HCT116 (cell line): Measurements from ENCODE around the gene BABAM2. TPM values are rescaled to one million over a fixed set of nuclear protein-coding genes. Genes with fewer than 3 reads are reported as not detected.

Experiments
- ATAC-seq: fragments of 200-7000 bp; cut with Tn5 transposase; 2 replicates; pipeline ENCODE4 v1.9.1; 2020; ENCODE audit warnings: mild to moderate bottlenecking, moderate library complexity
- BruUV-seq: library from RNA; stranded (reverse); fragments of 400-500 nt; replicated peaks from 2 replicates; lab custom pipeline; 2021; lab: Mats Ljungman, UMichigan
- CTCF ChIA-PET: fragments of 300-600 bp; sonication (Branson Sonifier 250); formaldehyde crosslinking; loops from one replicate; lab custom pipeline; 2021; ENCODE audit warnings: antibody characterized with exemption; lab: Charles Lee
- POLR2A ChIA-PET: fragments of 300-600, 350-600 bp; sonication (Branson Sonifier 250); formaldehyde crosslinking; loops from one replicate; lab custom pipeline; 2021; ENCODE audit warnings: antibody characterized with exemption; lab: Charles Lee
- RAD21 ChIA-PET, 2 experiments: fragments of 300-600 bp; sonication (Branson Sonifier 250); formaldehyde crosslinking; loops; one replicate each; lab custom pipeline; 2023; ENCODE audit warnings: low total read pairs in 2 of 2; ENCODE audit not compliant: uncharacterized antibody in 2 of 2, unreplicated experiment in 2 of 2, low non-redundant PET in 1 of 2; lab: Charles Lee
- DNase-seq: peaks from one replicate; pipeline ENCODE4 v3.0.0-alpha.2; 2010; ENCODE audit warnings: low read depth, low spot score
- H2AFZ ChIP-seq: fragments of 200-600 bp; shearing (Covaris generic), sonication (generic); 2 replicates; pipeline ENCODE4 v1.6.1; 2017; ENCODE audit warnings: low read depth, mixed run types, mixed read lengths, antibody characterized with exemption, low read length; ENCODE audit not compliant: poor library complexity, severe bottlenecking
- H3K27ac ChIP-seq: 2 replicates; pipeline ENCODE4 v1.5.1; 2012; ENCODE audit warnings: low read depth, low read length
- H3K27me3 ChIP-seq: fragments of 200-600 bp; sonication (generic); 2 replicates; pipeline ENCODE4 v1.6.1; 2016; ENCODE audit warnings: mixed run types, low read length, mixed read lengths; ENCODE audit not compliant: insufficient read depth
- H3K36me3 ChIP-seq, 2 experiments: fragments of 200-500 bp in 1 of 2; fragments of 200-600 bp in 1 of 2; sonication (Bioruptor generic) in 1 of 2; sonication (generic) in 1 of 2; 2 replicates each; pipeline versions ENCODE4 v1.5.1 to v1.6.1; 2014 to 2016; ENCODE audit warnings: low read length in 2 of 2, inconsistent platforms in 1 of 2, mixed read lengths in 1 of 2, mixed run types in 1 of 2; ENCODE audit not compliant: insufficient read depth in 2 of 2, control insufficient read depth in 1 of 2
- H3K4me1 ChIP-seq, 2 experiments: fragments of 200-600 bp in 1 of 2; sonication (generic) in 1 of 2; 2 replicates each; pipeline versions ENCODE4 v1.5.1 to v1.6.1; 2012 to 2017; ENCODE audit warnings: low read length in 2 of 2, inconsistent platforms in 1 of 2, mild to moderate bottlenecking in 1 of 2, mixed read lengths in 1 of 2, mixed run types in 1 of 2, moderate library complexity in 1 of 2; ENCODE audit not compliant: insufficient read depth in 2 of 2, control insufficient read depth in 1 of 2
- H3K4me2 ChIP-seq: fragments of 200-600 bp; sonication (generic); 2 replicates; pipeline ENCODE4 v1.6.1; 2017; ENCODE audit warnings: mixed run types, low read length, mixed read lengths
- H3K4me3 ChIP-seq, 2 experiments: fragments of 200-600 bp in 1 of 2; sonication (generic) in 1 of 2; replicated peaks in 1 of 2; 2 replicates each; pipeline ENCODE4 v1.5.1; 2011 to 2016; ENCODE audit warnings: low read length in 2 of 2, control low read depth in 1 of 2, low read depth in 1 of 2, mild to moderate bottlenecking in 1 of 2, mixed read lengths in 1 of 2, mixed run types in 1 of 2
- H3K79me2 ChIP-seq: fragments of 200-600 bp; sonication (generic); 2 replicates; pipeline ENCODE4 v1.6.1; 2017; ENCODE audit warnings: mild to moderate bottlenecking, mixed run types, low read length, moderate library complexity, mixed read lengths; ENCODE audit not compliant: insufficient read depth
- H3K9ac ChIP-seq: fragments of 200-600 bp; sonication (generic); 2 replicates; pipeline ENCODE4 v1.6.1; 2016; ENCODE audit warnings: low read length, mixed read lengths
- H3K9me2 ChIP-seq: fragments of 200-600 bp; sonication (generic), shearing (Covaris generic); 2 replicates; pipeline ENCODE4 v1.6.1; 2017; ENCODE audit warnings: mixed run types, mild to moderate bottlenecking, moderate library complexity; ENCODE audit not compliant: insufficient read depth
- H3K9me3 ChIP-seq, 2 experiments: fragments of 200-500 bp in 1 of 2; fragments of 200-600 bp in 1 of 2; sonication (Bioruptor generic) in 1 of 2; sonication (generic) in 1 of 2; 2 replicates each; pipeline ENCODE4 v1.6.1; 2014 to 2017; ENCODE audit warnings: low read length in 2 of 2, mixed read lengths in 2 of 2, inconsistent platforms in 1 of 2, low read depth in 1 of 2, mild to moderate bottlenecking in 1 of 2, mixed run types in 1 of 2, moderate library complexity in 1 of 2; ENCODE audit not compliant: control insufficient read depth in 1 of 2, insufficient read depth in 1 of 2
- H4K20me1 ChIP-seq: fragments of 200-600 bp; sonication (generic), shearing (Covaris generic); 2 replicates; pipeline ENCODE4 v1.6.1; 2017; ENCODE audit warnings: mixed run types, mild to moderate bottlenecking, moderate library complexity; ENCODE audit not compliant: insufficient read depth
- ATF3 ChIP-seq: IDR thresholded peaks from 2 replicates; pipeline ENCODE4 v1.6.1; 2012
- CBX3 ChIP-seq: IDR thresholded peaks from 2 replicates; pipeline ENCODE4 v1.6.1; 2012; ENCODE audit warnings: low read depth
- EGR1 ChIP-seq: IDR thresholded peaks from 2 replicates; pipeline ENCODE4 v1.6.1; 2012; ENCODE audit warnings: low read depth
- ELF1 ChIP-seq: IDR thresholded peaks from 2 replicates; pipeline ENCODE4 v1.6.1; 2012; ENCODE audit warnings: low read depth, borderline replicate concordance
- EZH2 ChIP-seq: fragments of 200-600 bp; sonication (generic); IDR thresholded peaks from 2 replicates; pipeline ENCODE4 v1.6.1; 2017; ENCODE audit warnings: antibody characterized with exemption, mixed run types
- POLR2A ChIP-seq: IDR thresholded peaks from 2 replicates; pipeline ENCODE4 v1.7.0; 2011; ENCODE audit warnings: borderline replicate concordance; ENCODE audit not compliant: insufficient read depth, insufficient read length; ENCODE audit errors: extremely low read depth
- POLR2AphosphoS5 ChIP-seq: IDR thresholded peaks from 2 replicates; pipeline ENCODE4 v1.6.1; 2011; ENCODE audit warnings: mild to moderate bottlenecking, low read depth, low read length, moderate library complexity
- REST ChIP-seq: IDR thresholded peaks from 2 replicates; pipeline ENCODE4 v1.6.1; 2012; ENCODE audit warnings: low read depth
- SIN3A ChIP-seq: IDR thresholded peaks from 2 replicates; pipeline ENCODE4 v1.6.1; 2012; ENCODE audit warnings: low read depth
- SP1 ChIP-seq: IDR thresholded peaks from 2 replicates; pipeline ENCODE4 v1.6.1; 2012; ENCODE audit warnings: low read depth
- SRF ChIP-seq: IDR thresholded peaks from 2 replicates; pipeline ENCODE4 v1.6.1; 2012; ENCODE audit warnings: low read depth
- ZBTB33 ChIP-seq: IDR thresholded peaks from 2 replicates; pipeline ENCODE4 v1.6.1; 2011; ENCODE audit warnings: mild to moderate bottlenecking, low read length, moderate library complexity; ENCODE audit not compliant: insufficient replicate concordance; ENCODE audit errors: extremely low read depth
- ZFX ChIP-seq: fragments of 450-650 bp; IDR thresholded peaks from 2 replicates; pipeline ENCODE4 v1.6.1; 2017
- ZNF274 ChIP-seq: fragments of 200-500 bp; sonication (Bioruptor generic); IDR thresholded peaks from 2 replicates; pipeline ENCODE4 v1.6.1; 2014; ENCODE audit warnings: mild to moderate bottlenecking, low read depth, low read length, inconsistent platforms
- intact Hi-C: fragments of 100-400 bp; cut with micrococcal nuclease; formaldehyde crosslinking; loops from 2 replicates; pipeline ENCODE4 v1.10.0; 2022
- total RNA-seq: library from RNA; stranded (reverse); gene quantifications from one replicate; pipeline ENCODE4 v1.2.1, GENCODE V29; 2021; ENCODE audit not compliant: unreplicated experiment

BABAM2 gene
- total RNA-seq, 1 experiment from 2014 or later = 23.8 TPM

GRCh38 chr2:28117104-28117596 lies 226.6 kb downstream of the BABAM2 start:
- ChIA-PET RAD21 (no interaction called here), POLR2A (no interaction called here), CTCF (no interaction called here)
- Histone ChIP-seq H3K9ac (no peak overlapping the region), H3K36me3 (no peaks in the 10 kb centered on the region), H4K20me1 (no peaks in the 10 kb centered on the region), H3K9me3 (no peaks in the 10 kb centered on the region), H3K4me3 (no peak overlapping the region), H3K79me2 (no peaks in the 10 kb centered on the region), H3K4me2 (peak overlapping the region; percentile 0; the same call in 1 of the 2 replicates), H3K27ac (no peak overlapping the region), H3K4me1 (peaks cover 3% of the 10 kb centered on the region in 2 experiments; a peak in 2 of 4 replicates), H3K9me2 (0 out of 2 replicates have a peak, but pooled peaks cover 3% of the 10 kb centered on the region), H2AFZ (no peak overlapping the region), H3K27me3 (no peaks in the 10 kb centered on the region)
- no peak for TF ChIP-seq ELF1
- TF ChIP-seq ZFX = no peak
- TF ChIP-seq SRF = no peak
- TF ChIP-seq POLR2AphosphoS5 = no peak
- no peak for TF ChIP-seq POLR2A
- no peak for TF ChIP-seq EGR1
- no peak for TF ChIP-seq ZBTB33
- no TSS peak for BruUV-seq
- DNase-seq (no peak), ATAC-seq (peak; percentile 70)
- intact Hi-C loops = no loop called here

GRCh38 chr2:28119631-28120030 lies 229.1 kb downstream of the BABAM2 start:
- Histone ChIP-seq H3K9me2 (no peaks in the 10 kb centered on the region), H3K79me2 (no peaks in the 10 kb centered on the region), H2AFZ (no peak overlapping the region), H3K27me3 (no peaks in the 10 kb centered on the region), H4K20me1 (no peaks in the 10 kb centered on the region), H3K4me1 (peaks cover 3% of the 10 kb centered on the region in 2 experiments; a peak in 2 of 4 replicates), H3K9me3 (no peaks in the 10 kb centered on the region), H3K36me3 (no peaks in the 10 kb centered on the region), H3K4me3 (no peak overlapping the region), H3K4me2 (no peak overlapping the region), H3K9ac (no peak overlapping the region), H3K27ac (no peak overlapping the region)
- DNase-seq = no peak
- BruUV-seq = no TSS peak
- POLR2A ChIA-PET = no interaction called here
- RAD21 ChIA-PET = no interaction called here
- CTCF ChIA-PET = no interaction called here
- no peak for ATAC-seq
- intact Hi-C loops = no loop called here
- TF ChIP-seq SIN3A = no peak
- no peak for TF ChIP-seq REST
- TF ChIP-seq ATF3 = no peak
- TF ChIP-seq ZFX = no peak
- TF ChIP-seq POLR2A = no peak
- no peak for TF ChIP-seq ZNF274
- no peak for TF ChIP-seq EZH2
- TF ChIP-seq CBX3 = no peak
- TF ChIP-seq POLR2AphosphoS5 = no peak
- no peak for TF ChIP-seq SP1
